SK-N-SH treated with all-trans-retinoic acid at 6 μM for 48 hours (cell line): Measurements from ENCODE around the gene CD300A.

Experiments used
- ATAC-seq: fragments of 200-7000 bp; cut with Tn5 transposase; 3 replicates; pipeline ENCODE4 v1.9.1; 2020; ENCODE audit warnings: mild to moderate bottlenecking, moderate library complexity
- BACH2 ChIP-seq: fragments of 250-450 bp; sonication (Bioruptor Pico); IDR thresholded peaks from 2 replicates; pipeline ENCODE4 v1.9.0; 2021; ENCODE audit warnings: mild to moderate bottlenecking, borderline replicate concordance
- CREB5 ChIP-seq: fragments of 250-450 bp; sonication (Bioruptor Pico); IDR thresholded peaks from 2 replicates; pipeline ENCODE4 v1.5.1; 2020; ENCODE audit warnings: low read depth, mild to moderate bottlenecking, moderate library complexity
- CSDC2 ChIP-seq: fragments of 250-450 bp; sonication (Bioruptor Pico); IDR thresholded peaks from 2 replicates; pipeline ENCODE4 v1.5.0; 2020; ENCODE audit warnings: mild to moderate bottlenecking, moderate library complexity
- CSRNP3 ChIP-seq: fragments of 250-450 bp; sonication (Bioruptor Pico); IDR thresholded peaks from 2 replicates; pipeline ENCODE4 v1.5.1; 2021; ENCODE audit warnings: mild to moderate bottlenecking, moderate library complexity
- ESRRG ChIP-seq: fragments of 250-450 bp; sonication (Bioruptor Pico); IDR thresholded peaks from 2 replicates; pipeline ENCODE4 v1.6.1; 2021; ENCODE audit warnings: mild to moderate bottlenecking
- GLIS3 ChIP-seq: fragments of 250-450 bp; sonication (Bioruptor Pico); IDR thresholded peaks from 2 replicates; pipeline ENCODE4 v1.5.0; 2020; ENCODE audit warnings: mild to moderate bottlenecking, moderate library complexity
- ISL1 ChIP-seq: fragments of 250-450 bp; sonication (Bioruptor Pico); IDR thresholded peaks from 2 replicates; pipeline ENCODE4 v2.1.2; 2022; ENCODE audit warnings: mild to moderate bottlenecking, moderate library complexity
- PATZ1 ChIP-seq: fragments of 250-450 bp; sonication (Bioruptor Pico); IDR thresholded peaks from 2 replicates; pipeline ENCODE4 v1.8.0; 2020; ENCODE audit warnings: mild to moderate bottlenecking, moderate library complexity, borderline replicate concordance
- POU6F1 ChIP-seq: fragments of 250-450 bp; sonication (Bioruptor Pico); IDR thresholded peaks from 2 replicates; pipeline ENCODE4 v1.8.0; 2021; ENCODE audit warnings: low read depth, mild to moderate bottlenecking, moderate library complexity, borderline replicate concordance
- PPARA ChIP-seq: fragments of 250-450 bp; sonication (Bioruptor Pico); IDR thresholded peaks from 2 replicates; pipeline ENCODE4 v1.5.0; 2020; ENCODE audit warnings: mild to moderate bottlenecking, borderline replicate concordance
- SNAI2 ChIP-seq: fragments of 250-450 bp; sonication (Bioruptor Pico); IDR thresholded peaks from 2 replicates; pipeline ENCODE4 v1.5.0; 2020; ENCODE audit warnings: mild to moderate bottlenecking, moderate library complexity
- TCF4 ChIP-seq: fragments of 250-450 bp; sonication (Bioruptor Pico); IDR thresholded peaks from 2 replicates; pipeline ENCODE4 v1.8.0; 2021; ENCODE audit warnings: mild to moderate bottlenecking, moderate library complexity, borderline replicate concordance
- TOX ChIP-seq: fragments of 250-450 bp; sonication (Bioruptor Pico); IDR thresholded peaks from 2 replicates; pipeline ENCODE4 v1.8.0; 2021; ENCODE audit warnings: mild to moderate bottlenecking, moderate library complexity, borderline replicate concordance
- TSHZ2 ChIP-seq: fragments of 250-450 bp; sonication (Bioruptor Pico); IDR thresholded peaks from 2 replicates; pipeline ENCODE4 v1.5.0; 2020; ENCODE audit warnings: mild to moderate bottlenecking, moderate library complexity
- ZC3H10 ChIP-seq: fragments of 250-450 bp; sonication (Bioruptor Pico); IDR thresholded peaks from 2 replicates; pipeline ENCODE4 v1.5.1; 2021; ENCODE audit warnings: mild to moderate bottlenecking, moderate library complexity
- ZFP3 ChIP-seq: fragments of 250-450 bp; sonication (Bioruptor Pico); IDR thresholded peaks from 2 replicates; pipeline ENCODE4 v1.5.0; 2020; ENCODE audit warnings: mild to moderate bottlenecking, moderate library complexity
- ZFP30 ChIP-seq: fragments of 450-650 bp; formaldehyde crosslinking; IDR thresholded peaks from 2 replicates; pipeline ENCODE4 v1.5.0; 2022; ENCODE audit warnings: mild to moderate bottlenecking, moderate library complexity
- ZNF565 ChIP-seq: fragments of 450-650 bp; formaldehyde crosslinking; conservative IDR thresholded peaks from 2 replicates; pipeline ENCODE4 v1.5.0; 2020; ENCODE audit warnings: low read depth, mild to moderate bottlenecking, moderate library complexity
- ZNF70 ChIP-seq: fragments of 450-650 bp; formaldehyde crosslinking; IDR thresholded peaks from 2 replicates; pipeline ENCODE4 v1.5.0; 2020; ENCODE audit warnings: mild to moderate bottlenecking, moderate library complexity
- ZNF8 ChIP-seq: fragments of 450-650 bp; formaldehyde crosslinking; IDR thresholded peaks from 2 replicates; pipeline ENCODE4 v1.5.0; 2020; ENCODE audit warnings: mild to moderate bottlenecking, moderate library complexity

The CD300A gene

GRCh38 chr17:74461611-74462010 lies 4.8 kb upstream of the CD300A start:
- ATAC-seq: no peak
- TF ChIP-seq CSDC2 (CRISPR knock-in tag) (no peak), ZFP30 (CRISPR knock-in tag) (no peak), TCF4 (CRISPR knock-in tag) (no peak), ZC3H10 (CRISPR knock-in tag) (no peak), GLIS3 (CRISPR knock-in tag) (no peak), SNAI2 (CRISPR knock-in tag) (no peak), ISL1 (no peak), CREB5 (no peak), PPARA (no peak), PATZ1 (no peak), CSRNP3 (CRISPR knock-in tag) (no peak), ESRRG (CRISPR knock-in tag) (no peak), TOX (CRISPR knock-in tag) (no peak)

GRCh38 chr17:74464730-74465377 lies 1.6 kb upstream of the CD300A start:
- no peak for TF ChIP-seq CSDC2 (CRISPR knock-in tag)
- TF ChIP-seq ZFP3: no peak
- no peak for TF ChIP-seq POU6F1 (CRISPR knock-in tag)
- TF ChIP-seq CREB5: no peak
- no peak for TF ChIP-seq ZNF8 (CRISPR knock-in tag)
- TF ChIP-seq TCF4 (CRISPR knock-in tag): no peak
- TF ChIP-seq ZFP30 (CRISPR knock-in tag): no peak
- no peak for TF ChIP-seq SNAI2 (CRISPR knock-in tag)
- TF ChIP-seq BACH2 (CRISPR knock-in tag): no peak
- no peak for TF ChIP-seq TSHZ2 (CRISPR knock-in tag)
- TF ChIP-seq PATZ1: no peak
- no peak for TF ChIP-seq ZNF70
- no peak for TF ChIP-seq ZNF565 (CRISPR knock-in tag)
- no peak for TF ChIP-seq TOX (CRISPR knock-in tag)
- TF ChIP-seq GLIS3 (CRISPR knock-in tag): no peak
- no peak for ATAC-seq
